DMS153 (cell line): ENCODE measurements around the gene WDR36.

Experiments
- DNase-seq: peaks from one replicate; lab custom pipeline; 2025; lab: John Stamatoyannopoulos, UW

The WDR36 gene

DNA sequence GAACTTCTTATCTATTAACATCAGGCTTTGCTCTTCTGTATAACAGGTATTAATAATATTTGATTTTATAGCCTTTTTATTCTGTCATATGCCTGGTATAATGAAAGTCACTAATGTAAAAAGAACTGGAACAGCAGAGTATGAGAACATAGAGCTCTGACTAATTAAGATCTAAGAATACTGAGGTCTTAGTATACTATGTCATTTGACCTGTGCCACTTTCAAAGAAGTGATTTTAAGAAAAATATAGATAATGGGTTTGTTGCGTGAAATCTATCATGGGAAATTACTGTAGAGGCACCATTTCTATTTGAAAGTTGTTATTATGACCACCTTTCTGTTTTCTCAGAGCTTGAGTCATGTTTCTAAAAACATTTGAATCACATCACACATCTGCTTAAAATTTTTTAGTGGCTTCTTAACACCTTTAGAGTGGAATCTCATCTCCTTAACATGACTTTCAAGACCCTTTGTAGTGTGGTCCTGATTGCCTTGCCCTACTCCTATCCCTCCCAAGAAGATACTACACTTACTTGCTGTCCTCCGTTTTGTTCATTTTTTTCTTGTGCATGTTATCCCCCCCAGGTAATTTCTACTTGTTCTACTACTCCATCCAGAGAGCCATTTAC lies 14.3 kb downstream of the WDR36 start:
- no peak for DNase-seq

DNA sequence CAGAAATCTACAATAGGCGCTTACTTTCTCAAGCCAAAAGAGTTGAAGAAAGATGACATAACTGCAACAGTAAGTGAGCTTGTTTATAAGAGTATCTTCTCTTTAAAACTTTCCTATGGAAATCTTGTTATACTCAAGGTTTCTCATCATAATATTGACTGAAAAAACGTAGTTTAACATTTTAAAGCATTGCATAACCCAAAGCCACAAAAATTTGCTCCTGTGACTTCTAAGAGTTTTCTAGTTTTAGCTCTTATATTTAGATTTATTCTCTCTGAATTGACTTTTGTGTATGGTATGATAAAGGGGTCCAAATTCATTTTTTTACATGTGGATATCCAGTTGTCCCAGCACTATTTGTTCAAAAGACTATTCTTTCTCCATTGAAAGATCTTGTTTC lies 15.2 kb downstream of the WDR36 start:
- no peak for DNase-seq

DNA sequence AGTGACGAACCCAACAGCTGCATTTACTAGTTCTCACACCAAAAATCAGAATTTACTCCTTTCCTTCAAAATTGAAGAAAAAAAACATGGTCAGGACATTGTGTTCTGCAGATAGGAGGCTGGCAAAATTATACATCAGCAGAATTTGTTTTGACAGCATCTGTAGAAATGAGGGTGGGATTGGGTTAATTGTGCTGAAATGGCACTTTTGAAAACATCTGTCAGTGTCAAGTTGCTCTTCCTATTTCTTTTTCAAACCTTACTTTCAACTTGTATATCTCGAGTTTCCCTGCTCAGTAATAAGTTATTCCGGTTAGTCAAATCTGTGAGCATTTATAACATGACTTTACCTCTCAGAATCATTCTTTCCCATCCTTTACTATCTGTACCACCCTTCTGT lies 19.8 kb downstream of the WDR36 start:
- DNase-seq = no peak

DNA sequence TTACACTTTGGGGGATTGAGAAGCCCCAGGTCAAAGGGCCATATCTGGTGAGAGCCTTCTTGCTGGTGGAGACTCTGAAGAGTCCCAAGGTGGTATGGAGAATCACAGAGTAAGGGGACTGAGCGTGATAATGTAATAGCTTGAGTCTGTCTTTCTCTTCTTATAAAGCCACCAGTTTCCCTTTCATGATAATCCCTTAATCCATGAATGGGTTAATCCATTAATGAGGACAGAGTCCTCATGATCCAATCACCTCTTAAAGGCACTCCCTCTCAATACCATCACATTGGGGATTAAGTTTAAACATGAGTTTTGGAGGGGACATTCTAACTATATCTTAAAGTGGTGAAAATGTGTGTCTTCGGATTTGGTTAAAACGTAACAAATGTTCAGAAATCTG lies 21.5 kb downstream of the WDR36 start:
- no peak for DNase-seq

DNA sequence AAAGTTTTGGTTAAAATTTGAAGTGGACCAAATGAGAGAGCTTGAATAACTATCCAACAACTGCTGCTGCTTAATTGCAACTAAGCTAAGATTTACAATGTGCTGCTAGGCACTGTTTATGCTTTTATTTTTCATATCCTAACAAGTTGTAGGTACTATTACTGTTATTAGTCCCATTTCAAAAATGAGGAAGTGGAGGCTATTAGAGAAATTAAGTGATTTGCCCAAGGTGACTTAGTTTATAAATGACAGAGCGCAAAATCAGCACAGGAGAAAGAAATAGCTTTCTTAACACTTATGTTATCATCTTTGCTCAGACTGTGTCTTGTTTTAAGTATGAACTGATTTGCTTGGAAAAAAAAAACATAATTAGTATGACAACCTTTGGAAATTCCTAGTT lies 23.1 kb downstream of the WDR36 start:
- no peak for DNase-seq

DNA sequence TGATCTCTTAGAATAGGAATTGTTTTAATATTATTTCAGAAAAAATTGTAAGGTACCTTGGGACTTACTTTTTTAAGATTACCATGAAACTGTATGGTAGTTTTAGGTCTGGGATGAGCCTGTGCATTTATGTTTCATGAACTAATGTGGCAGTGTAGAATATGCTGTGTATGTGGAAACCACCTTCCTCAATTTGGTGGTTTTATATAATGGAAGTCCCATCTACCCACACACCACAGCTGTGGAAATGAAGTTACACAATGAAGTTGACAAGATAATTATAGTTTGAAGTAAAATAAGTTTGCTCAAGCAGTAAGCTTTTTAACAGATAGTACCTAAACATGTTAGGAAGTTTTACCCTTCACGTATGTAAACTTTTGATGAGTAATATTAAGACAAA lies 24.4 kb downstream of the WDR36 start:
- no peak for DNase-seq

DNA sequence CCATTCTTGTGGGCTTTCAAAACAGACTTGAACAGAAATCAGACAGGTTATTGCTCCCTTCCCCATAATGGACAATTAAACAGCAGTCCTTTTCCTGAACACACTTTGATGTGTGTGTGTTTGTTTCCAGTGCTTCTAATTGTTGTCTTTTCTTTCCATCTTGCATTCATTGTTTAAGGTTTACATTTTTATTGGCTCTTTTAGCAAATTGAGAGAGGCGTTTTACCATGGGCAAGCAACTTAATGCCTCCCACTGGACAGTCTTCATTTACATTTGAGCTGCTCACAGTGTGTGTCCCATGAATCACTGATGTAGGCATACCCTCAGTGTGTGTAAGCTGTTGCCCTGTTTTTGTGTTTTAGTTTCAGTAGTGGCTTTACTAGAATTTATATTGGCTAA lies 25.0 kb downstream of the WDR36 start:
- DNase-seq = no peak

DNA sequence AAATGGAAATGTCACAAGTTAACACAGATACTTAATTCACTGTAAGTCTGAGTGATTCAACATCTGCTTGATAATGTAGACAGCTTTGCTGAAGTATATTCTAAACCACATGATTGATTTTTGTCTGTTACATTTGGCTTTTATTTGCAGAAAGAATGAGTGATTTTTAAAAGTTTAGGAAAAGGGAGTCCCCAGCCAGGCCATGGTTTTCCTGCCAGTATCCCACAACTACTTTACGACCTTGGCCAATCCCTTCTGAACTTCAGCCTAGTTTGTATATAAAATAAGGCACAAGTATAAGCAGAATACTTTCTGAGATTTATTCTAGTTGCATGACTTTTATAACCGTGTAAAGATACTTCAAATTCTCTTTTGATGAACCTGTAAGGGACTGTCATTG lies 27.1 kb downstream of the WDR36 start:
- no peak for DNase-seq

DNA sequence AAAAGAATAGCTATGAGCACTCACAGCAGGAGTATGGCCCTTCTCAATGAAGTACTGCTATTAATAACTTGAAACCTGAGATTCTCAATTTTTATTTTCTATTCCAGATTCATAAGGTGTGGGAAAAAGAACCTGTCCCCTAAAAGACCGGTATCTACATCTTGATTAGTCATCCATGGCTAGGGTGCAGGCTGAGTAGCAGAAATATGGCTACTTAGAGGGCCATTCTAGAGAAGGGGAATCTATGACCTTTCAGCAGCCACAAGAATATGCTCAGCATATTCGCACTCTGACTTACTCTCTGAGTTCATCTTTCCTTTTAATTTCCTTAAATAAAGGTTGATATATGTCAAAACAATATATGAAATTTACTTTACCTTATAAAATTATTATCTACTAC lies 27.7 kb downstream of the WDR36 start:
- DNase-seq = no peak

DNA sequence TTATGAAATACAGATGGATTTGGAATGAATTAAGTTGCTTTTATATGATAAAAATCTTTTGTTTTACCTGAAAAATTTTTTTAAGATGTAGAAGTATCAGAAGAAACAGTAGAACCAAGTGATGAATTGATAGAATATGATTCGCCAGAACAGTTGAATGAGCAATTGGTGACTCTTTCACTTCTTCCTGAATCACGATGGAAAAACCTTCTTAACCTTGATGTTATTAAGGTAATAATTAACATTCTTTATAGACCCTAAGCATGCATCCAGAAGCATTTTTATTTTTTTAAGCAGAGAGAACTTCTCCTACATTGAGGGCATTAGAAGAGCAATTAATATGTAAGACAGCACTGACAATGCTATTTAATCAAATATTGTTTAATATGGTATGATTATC lies 28.8 kb downstream of the WDR36 start:
- DNase-seq = no peak

DNA sequence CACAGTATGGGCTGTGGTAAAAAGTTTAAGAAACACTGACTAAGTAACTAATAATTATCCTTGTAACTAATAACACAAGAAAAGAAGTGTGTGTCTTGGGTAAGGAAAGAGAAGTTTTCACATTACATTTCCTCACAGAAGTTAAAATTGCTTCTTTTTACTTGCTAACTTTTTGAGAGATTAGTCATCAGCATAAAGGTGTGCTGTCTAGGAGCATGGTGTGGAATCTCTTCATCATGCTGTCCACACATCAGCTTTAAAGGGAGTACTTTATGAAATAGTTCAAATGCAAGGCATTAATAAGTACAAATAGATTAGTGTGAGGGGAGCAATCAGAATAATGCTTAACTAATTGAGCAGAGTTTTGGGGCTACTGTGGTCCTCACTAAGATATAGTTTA lies 29.8 kb downstream of the WDR36 start:
- DNase-seq = no peak

DNA sequence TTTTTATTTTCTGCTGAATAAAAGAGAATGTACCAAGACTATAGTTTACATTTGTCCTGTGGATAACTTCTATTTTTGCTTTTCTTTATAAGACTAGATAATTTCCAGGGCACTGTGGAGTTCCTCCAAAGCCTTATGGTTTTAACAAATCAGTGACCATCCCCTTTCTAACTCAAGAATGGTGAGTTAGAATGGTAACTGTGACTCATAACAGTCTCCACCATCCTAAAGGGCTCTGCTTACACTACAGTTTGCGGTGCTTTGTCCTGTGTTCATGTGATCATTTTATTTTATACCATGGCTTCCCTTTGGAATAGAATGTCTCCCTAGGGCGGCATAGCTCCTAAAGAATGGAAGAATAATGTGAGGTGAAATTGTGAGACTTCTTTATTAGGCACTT lies 30.2 kb downstream of the WDR36 start:
- no peak for DNase-seq

DNA sequence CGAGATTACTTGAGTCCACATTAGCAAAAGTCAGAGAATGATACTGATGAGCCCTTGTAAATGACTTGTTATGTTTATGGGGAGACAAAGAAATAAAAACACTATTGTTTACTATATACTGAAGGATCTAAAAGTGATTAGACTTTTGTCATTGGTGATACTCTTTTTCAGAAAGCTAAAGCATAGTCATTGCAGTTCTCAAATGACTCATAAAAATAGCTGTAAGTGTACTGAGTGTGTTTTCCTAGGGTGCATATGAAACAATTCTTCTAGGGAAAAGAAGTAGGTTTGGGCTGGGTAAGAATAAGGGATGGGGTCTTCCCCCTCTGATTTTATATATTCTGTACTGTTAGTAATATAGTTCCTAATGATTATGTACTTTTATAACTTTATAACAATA lies 32.6 kb downstream of the WDR36 start:
- DNase-seq = no peak

DNA sequence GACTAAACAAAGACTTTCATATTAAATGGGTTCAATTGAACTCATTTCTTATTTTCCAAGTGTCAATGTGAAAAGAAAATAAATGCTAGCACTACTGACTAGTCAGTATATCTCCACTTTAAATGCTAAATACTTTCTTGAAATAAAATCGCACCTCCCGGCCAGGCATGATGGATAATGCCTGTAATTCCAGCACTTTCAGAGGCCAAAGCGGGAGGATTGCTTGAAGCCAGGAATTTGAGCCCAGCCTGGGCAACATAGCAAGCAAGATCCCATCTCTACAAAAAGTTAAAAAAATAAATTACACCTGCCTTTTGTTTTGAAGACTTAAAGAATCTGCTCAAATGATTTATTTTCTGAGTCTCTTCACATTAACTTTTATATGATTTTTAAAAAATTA lies 34.7 kb downstream of the WDR36 start:
- DNase-seq = no peak

DNA sequence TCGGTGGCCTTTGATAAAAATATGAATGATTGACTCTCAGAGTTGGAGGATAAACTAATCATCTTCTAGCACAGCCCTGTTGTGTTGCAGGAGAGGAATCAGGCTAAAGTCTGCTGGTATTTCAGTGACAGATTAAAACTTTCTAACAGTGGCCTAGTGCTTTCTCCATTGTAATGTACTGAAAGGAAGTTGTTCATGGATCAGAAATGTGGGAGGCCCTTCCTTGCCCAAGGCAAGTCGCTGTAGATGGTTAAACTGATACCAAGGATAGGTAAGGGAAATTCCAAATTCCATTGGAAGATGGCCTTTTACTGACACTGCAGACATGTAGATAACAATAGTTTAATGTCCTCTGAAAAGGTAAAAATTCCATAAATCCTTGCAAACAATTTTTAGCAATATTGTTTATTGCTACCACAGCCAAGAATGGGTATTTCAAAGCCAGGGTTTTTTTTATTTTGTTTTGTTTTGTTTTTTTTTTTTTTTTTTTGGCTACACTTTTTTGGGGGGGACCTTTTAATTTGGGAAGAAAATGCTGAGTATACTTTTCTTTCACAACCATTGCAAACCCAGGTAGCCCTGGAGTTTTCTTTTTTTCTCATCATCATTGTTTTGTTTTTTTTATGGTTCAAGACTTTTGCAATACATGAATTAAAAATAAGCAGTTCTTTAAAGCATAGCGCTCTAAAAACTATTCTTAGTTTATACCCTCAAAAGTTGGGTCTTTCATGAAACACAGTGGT lies 35.5 kb downstream of the WDR36 start:
- DNase-seq = no peak

DNA sequence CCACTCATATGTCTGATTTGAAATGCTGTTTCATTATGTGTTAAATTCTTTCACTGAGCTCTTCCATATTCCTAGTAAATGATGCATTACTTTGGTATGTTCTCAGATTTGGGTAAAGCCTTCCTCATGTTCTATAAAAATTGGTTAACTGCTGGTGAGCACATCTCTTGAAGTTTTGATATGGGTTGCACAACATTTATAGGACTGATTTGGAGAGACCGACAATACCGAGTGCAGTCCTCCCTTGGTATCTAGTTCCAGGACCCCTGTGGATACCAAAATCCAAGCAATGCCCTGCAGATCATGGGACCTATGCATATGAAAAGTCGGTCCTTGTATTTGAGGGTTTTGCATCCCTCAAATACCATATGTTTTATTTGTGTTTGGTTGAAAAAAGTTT lies 37.8 kb downstream of the WDR36 start:
- DNase-seq = no peak

DNA sequence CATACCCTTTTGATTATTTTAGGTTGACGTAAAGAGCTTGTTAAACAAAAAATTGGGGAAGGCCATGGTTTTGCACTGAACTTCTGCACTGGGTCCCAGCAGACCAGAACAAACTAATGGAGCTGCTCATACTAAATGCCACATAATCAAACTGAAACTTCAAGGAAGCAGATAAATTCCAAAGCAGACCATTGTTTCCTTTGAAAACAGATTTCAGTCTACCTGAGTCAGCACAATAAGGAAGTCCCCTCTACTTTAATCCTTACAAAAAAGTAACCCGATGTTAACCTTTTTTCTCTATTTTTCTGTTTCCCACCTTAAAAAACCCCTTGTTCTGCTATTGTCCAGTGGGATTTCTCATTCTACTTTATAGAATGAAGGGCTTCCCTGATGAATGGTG lies 39.2 kb downstream of the WDR36 start:
- no peak for DNase-seq

DNA sequence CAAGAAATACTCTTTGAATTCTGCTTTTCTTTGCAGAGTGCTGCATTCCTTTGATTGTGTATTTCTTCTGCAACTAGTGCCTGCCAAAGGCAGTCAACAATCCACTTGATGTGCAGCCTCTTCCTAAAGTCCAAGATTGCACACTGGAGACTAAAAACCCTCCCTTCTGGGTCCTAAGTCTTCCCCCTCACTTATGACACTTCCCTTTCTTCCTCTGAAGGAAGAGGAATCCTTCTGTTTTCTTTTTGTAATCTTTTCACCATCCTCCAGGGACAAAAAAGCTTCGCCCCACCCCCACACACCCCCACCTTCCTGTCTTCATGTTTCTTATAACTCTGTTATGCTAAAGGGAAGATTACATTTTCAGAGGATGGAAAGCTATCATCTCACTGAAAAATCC lies 39.9 kb downstream of the WDR36 start:
- DNase-seq = no peak

DNA sequence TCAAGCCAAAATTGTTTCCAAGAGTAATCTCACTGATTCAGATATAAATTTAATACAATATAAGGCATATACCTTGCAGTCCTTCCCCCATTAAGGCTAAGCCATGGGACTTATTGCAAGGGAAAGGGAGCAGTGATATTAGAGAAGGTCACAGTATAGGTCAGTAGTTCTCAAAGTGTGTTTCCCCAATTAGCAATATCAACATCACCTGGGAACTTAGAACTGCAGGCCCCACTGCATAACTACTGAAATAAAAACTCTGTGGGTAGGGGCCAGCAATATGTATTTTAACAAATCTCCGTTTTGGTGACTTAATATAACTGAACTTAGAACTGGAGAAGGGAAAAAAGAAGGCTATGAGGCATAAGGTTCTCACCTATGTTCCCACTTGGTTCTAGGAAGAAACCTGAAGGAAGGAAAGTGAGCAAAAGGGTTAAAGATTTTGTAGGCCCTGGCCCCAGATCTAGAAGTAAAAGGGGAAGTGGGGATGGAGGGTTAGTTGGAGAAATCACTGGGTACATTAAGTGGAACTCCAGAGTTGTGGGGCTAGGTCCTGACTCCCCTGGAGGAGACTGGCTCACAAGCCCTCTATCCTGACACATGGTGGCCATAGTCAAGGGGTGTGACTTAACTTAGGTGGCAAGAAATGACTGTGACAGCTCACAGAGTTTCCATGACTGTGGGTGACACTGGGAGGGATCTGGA lies 40.7 kb downstream of the WDR36 start:
- no peak for DNase-seq

DNA sequence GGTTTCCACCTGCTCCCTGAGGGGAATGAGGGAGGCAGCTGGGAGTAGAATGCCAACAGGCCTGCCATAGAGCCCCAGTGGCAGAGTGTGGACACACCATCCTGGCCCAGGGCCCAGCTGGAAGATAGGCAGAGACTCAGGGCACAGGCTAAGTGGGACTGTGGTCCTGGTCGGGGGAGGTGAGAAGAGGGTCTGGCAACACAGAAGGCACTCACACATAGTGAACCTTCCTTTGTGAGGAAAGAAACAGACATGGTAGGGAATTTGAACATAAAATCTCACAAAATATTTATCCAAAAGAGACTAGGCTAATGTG lies 41.2 kb downstream of the WDR36 start:
- DNase-seq = no peak

DNA sequence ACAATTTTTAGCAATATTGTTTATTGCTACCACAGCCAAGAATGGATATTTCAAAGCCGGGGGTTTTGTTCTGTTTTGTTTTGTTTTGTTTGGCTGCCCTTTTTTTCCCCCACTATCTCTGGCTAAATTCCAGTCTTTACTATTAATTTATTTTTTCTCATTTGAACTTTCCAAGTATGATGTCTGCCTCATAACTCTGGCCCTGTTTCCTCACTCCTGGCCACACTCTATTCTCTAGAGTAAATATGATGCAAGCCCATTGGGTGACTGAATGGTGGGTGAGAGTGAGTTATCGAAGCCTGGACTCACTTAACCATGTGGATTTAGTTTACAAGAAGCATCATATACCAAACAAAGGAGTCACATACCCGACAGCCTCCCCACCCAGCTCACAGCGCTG lies 41.9 kb downstream of the WDR36 start:
- no peak for DNase-seq

DNA sequence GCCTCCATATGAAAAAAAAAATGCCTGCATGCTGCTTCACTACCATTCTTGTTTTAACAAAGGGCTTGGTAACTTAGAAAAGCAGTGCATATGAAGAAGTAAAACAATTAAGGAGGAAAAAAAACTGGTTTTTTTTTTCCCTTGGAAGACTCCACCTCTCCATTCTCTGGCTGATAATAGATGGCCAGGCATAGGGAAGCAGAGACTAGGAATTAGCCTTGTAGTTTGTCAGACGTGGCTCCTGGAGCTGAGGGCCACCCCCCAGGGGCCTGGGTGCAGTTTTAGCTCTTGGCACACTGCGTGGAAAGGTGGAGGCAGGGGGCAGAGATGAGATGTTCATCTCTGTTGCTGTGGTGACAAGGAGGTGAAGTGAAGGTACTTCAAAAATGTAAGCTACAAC lies 42.7 kb downstream of the WDR36 start:
- DNase-seq = no peak

DNA sequence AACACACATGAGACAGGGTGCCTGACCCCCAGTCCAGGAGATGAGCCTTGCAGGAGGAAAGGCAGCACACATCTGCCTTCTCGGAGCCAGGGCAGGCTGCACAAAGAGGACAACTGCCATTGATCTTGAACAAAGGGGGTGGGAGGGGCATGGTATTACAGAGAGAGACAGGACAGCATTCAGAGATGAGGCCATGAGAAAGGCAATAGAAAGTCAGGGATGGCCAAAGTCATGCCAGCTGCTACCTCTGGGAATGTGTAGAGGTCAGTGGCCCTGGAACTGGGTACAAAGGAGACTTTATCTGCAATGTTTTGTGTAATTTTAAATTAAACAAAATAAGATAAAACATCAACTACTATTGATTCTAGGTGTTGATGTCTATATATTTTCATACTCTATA lies 43.2 kb downstream of the WDR36 start:
- no peak for DNase-seq

DNA sequence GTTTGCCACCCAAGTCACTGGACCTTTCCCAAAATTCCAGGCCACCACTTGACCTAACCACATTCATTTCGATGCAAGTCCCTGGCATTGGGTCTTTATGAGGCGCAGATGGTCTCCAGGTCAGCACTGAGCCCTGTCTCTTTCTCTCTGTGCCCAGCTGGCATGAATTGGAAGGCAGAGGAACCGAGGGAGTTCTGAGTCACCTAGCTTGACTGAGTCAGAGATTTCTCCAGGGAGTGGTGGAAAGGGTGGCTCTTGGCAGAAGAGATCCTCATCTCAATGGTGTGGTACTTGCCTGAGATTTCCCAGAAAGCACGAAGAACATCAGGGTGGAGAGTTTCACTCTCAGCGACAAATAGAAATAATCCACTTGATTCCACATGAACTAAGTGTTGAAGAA lies 43.8 kb downstream of the WDR36 start:
- no peak for DNase-seq
